Esophagus muscularis mucosa (tissue), 4 donors: ENCODE data around the gene JAK2. TPM values are rescaled to one million over a fixed set of nuclear protein-coding genes. Genes with fewer than 3 reads are reported as not detected.
"Not testable (repeated sequence)": the region's sequence is repeated elsewhere in the genome, so short reads cannot be mapped to it uniquely, and the experiment has no call there.

Experiments used
- DNase-seq: peaks from one replicate; pipeline ENCODE4 v3.0.0-alpha.2; 2017; ENCODE audit errors: extremely low spot score
- H3K27ac ChIP-seq, 4 donors: fragments of 200-600 bp; sonication (generic); replicated peaks in 1 of 4; 1 replicate in 3 of 4; 2 replicates in 1 of 4; pipeline ENCODE4 v1.5.1; 2016 to 2019; ENCODE audit warnings: mild to moderate bottlenecking in 1 of 4
- H3K27me3 ChIP-seq, 4 donors: fragments of 200-600 bp; sonication (generic); one replicate each; pipeline versions ENCODE4 v1.5.1 to v1.6.0; 2016 to 2019
- H3K36me3 ChIP-seq, 4 donors: fragments of 200-600 bp; sonication (generic); one replicate each; pipeline ENCODE4 v1.5.1; 2016 to 2019
- H3K4me1 ChIP-seq, 4 donors: fragments of 200-600 bp; sonication (generic); one replicate each; pipeline ENCODE4 v1.5.1; 2016 to 2019
- H3K4me3 ChIP-seq, 4 donors: fragments of 200-600 bp; sonication (generic); 1 replicate in 2 of 4; 2 replicates in 2 of 4; pipeline ENCODE4 v1.5.1; 2016 to 2019; ENCODE audit warnings: mild to moderate bottlenecking in 4 of 4, moderate library complexity in 1 of 4
- H3K9me3 ChIP-seq, 4 donors: fragments of 200-600 bp; sonication (generic); 1 replicate in 3 of 4; 2 replicates in 1 of 4; pipeline ENCODE4 v1.5.1; 2016 to 2019
- EP300 ChIP-seq: sonication (generic); formaldehyde crosslinking; IDR thresholded peaks from one replicate; pipeline ENCODE4 v1.6.1; 2017; ENCODE audit warnings: antibody characterized with exemption
- POLR2A ChIP-seq: fragments of 450-650 bp; IDR thresholded peaks from one replicate; pipeline ENCODE4 v1.6.1; 2017; ENCODE audit warnings: antibody characterized with exemption, moderate library complexity, mild to moderate bottlenecking, low read depth
- POLR2AphosphoS5 ChIP-seq, 2 donors: sonication (generic); formaldehyde crosslinking; IDR thresholded peaks; one replicate each; pipeline ENCODE4 v1.6.1; 2017; ENCODE audit warnings: antibody characterized with exemption in 2 of 2
- WGBS: methylation state at CpG from one replicate; pipeline ENCODE4 v1.1.5; 2018; 5-methylcytosine and 5-hydroxymethylcytosine counted together
- intact Hi-C: fragments of 100-400 bp; cut with DNase I; formaldehyde crosslinking; loops from one replicate; pipeline ENCODE4 v1.15.1; 2023
- total RNA-seq, 4 donors: library from RNA; depleted of rRNA; stranded (reverse); fragments of >200 nt; gene quantifications; one replicate each; pipeline versions ENCODE4 v1.1.0 to v1.2.1, GENCODE V29; 2016
- TF ChIP-seq, protein P1 (sequence below), 3 experiments: fragments of 200-600 bp in 2 of 3; fragments of 450-650 bp in 1 of 3; sonication (generic) in 2 of 3; IDR thresholded peaks; one replicate each; pipeline ENCODE4 v1.5.1; 2017 to 2019; ENCODE audit warnings: antibody characterized with exemption in 3 of 3, mild to moderate bottlenecking in 2 of 3, moderate library complexity in 1 of 3

JAK2 gene
- total RNA-seq, 4 donors from 2014 or later: 27.0 to 47.8 (median 35.1) TPM

DNA sequence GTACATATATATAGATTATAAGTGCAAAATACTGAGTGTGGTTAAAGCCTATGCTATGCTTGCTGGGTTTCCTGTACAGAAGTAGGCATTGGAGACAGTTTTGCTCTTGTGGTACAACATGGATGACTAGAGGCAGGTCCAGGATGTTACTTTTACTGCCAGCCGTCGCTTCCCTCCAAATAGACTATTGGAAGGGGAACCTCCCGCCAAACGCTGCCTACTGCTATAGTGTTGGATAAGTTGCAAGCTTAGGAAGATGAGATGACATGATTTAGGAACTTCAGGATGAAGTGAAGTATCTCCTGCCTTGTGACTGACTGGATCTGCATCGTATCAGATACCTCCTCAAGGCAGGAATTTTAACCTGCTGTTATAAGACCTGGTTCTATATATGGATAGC is 30.9 kb downstream of the JAK2 start:
- 85% methylated on average over 5 of the region's 5 CpGs for WGBS
- no peak for DNase-seq
- no peak for TF ChIP-seq POLR2A
- Histone ChIP-seq H3K9me3 (peaks cover 0 to 11% (median 2%) of the 10 kb centered on the region in 4 donors), H3K36me3 (no peaks in the 10 kb centered on the region), H3K4me3 (no peak overlapping the region), H3K27me3 (no peaks in the 10 kb centered on the region), H3K27ac (no peak overlapping the region), H3K4me1 (peaks cover 11 to 57% (median 46%) of the 10 kb centered on the region in 4 donors)
- intact Hi-C loops: no loop called here

DNA sequence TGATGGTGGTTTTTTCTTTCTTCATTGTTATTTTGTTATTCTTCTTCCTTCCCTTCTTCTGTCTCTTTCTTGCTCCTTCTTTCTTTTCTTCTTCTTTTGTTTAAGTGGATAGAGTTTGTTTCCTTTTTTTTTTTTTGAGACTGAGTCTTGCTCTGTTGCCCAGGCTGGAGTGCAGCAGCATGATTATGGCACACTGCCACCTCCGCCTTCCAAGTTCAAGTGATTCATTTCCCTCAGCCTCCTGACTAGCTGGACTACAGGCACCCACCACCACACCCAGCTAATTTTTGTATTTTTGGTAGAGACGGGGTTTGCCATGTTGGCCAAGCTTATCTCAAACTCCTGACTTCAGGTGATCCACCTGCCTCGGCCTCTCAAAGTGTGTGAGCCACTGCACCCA is 40.3 kb downstream of the JAK2 start:
- Histone ChIP-seq H3K4me3 (no peak overlapping the region), H3K27me3 (no peaks in the 10 kb centered on the region), H3K36me3 (peaks cover 11 to 63% (median 31%) of the 10 kb centered on the region in 4 donors), H3K4me1 (peaks cover 0 to under 1% (median 0%) of the 10 kb centered on the region in 4 donors), H3K9me3 (no peaks in the 10 kb centered on the region), H3K27ac (no peak overlapping the region)
- 91% methylated on average over 3 of the region's 3 CpGs for WGBS
- DNase-seq: no peak
- intact Hi-C loops: no loop called here
- TF ChIP-seq, protein P1, sequence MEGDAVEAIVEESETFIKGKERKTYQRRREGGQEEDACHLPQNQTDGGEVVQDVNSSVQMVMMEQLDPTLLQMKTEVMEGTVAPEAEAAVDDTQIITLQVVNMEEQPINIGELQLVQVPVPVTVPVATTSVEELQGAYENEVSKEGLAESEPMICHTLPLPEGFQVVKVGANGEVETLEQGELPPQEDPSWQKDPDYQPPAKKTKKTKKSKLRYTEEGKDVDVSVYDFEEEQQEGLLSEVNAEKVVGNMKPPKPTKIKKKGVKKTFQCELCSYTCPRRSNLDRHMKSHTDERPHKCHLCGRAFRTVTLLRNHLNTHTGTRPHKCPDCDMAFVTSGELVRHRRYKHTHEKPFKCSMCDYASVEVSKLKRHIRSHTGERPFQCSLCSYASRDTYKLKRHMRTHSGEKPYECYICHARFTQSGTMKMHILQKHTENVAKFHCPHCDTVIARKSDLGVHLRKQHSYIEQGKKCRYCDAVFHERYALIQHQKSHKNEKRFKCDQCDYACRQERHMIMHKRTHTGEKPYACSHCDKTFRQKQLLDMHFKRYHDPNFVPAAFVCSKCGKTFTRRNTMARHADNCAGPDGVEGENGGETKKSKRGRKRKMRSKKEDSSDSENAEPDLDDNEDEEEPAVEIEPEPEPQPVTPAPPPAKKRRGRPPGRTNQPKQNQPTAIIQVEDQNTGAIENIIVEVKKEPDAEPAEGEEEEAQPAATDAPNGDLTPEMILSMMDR (IDR thresholded peaks at IDR 0.05): no peak
- TF ChIP-seq POLR2A (no peak), POLR2AphosphoS5 (IDR thresholded peaks at IDR 0.05) (no peak), EP300 (no peak)

DNA sequence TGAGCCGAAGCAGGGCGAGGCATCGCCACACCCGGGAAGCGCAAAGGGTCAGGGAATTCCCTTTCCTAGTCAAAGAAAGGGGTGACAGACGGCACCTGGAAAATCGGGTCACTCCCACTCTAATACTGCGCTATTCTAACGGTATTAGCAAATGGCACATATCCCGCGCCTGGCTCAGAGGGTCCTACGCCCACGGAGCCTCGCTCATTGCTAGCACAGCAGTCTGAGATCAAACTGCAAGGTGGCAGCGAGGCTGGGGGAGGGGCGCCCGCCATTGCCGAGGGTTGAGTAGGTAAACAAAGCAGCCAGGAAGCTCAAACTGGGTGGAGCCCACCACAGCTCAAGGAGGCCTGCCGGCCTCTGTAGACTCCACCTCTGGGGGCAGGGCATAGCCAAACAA is 46.9 kb downstream of the JAK2 start:
- peaks cover 16 to 43% (median 26%) of the 10 kb centered on the region in 4 donors for H3K36me3 ChIP-seq
- WGBS: 93% methylated on average over 12 of the region's 19 CpGs
- H3K4me3 ChIP-seq, H3K27ac ChIP-seq, H3K9me3 ChIP-seq, H3K4me1 ChIP-seq, DNase-seq, intact Hi-C loops, H3K27me3 ChIP-seq: not testable (repeated sequence)

DNA sequence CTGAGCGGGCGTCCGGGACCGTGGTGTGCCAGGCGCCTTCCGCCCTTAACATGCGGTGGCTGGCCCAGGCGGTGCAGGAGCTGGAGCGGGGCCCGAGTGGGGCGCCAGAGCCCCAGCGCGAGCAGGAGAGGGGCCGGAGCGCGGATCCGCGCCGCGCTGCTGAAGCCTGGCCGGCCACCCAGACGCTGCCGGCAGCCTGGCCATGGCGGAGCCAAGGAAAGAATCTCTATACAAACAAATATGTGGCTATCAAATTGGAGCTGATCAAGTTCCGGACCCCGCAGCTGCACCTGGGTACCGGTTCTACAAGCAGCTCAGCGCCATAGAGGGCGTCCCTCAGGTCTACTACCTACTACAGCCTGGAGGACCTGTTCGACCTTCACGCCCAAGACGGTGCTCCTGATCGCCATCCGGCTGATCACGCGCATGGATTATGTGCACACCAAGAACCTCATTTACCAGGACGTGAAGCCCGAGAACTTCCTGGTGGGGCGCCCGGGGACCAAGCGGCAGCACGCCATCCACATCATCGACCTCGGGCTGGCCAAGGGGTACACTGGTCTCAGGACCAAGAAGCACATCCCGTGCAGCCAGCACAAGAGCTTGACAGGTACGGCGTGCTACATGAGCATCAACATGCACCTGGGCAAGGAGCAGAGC is 55.8 kb downstream of the JAK2 start:
- H3K4me3 ChIP-seq: no peak overlapping the region
- no peaks in the 10 kb centered on the region for H3K27me3 ChIP-seq
- WGBS: 97% methylated on average over 47 of the region's 47 CpGs
- no peak overlapping the region for H3K27ac ChIP-seq
- peaks cover 0 to 7% (median 0%) of the 10 kb centered on the region in 4 donors for H3K9me3 ChIP-seq
- no peak for TF ChIP-seq POLR2A
- no peak for TF ChIP-seq POLR2AphosphoS5 (IDR thresholded peaks at IDR 0.05)
- TF ChIP-seq, protein P1 (IDR thresholded peaks at IDR 0.05): no peak
- no peak for TF ChIP-seq EP300
- peaks cover 0 to 11% (median 8%) of the 10 kb centered on the region in 4 donors for H3K4me1 ChIP-seq
- intact Hi-C loops: no loop called here
- peaks cover 8 to 33% (median 21%) of the 10 kb centered on the region in 4 donors for H3K36me3 ChIP-seq
- DNase-seq: no peak

DNA sequence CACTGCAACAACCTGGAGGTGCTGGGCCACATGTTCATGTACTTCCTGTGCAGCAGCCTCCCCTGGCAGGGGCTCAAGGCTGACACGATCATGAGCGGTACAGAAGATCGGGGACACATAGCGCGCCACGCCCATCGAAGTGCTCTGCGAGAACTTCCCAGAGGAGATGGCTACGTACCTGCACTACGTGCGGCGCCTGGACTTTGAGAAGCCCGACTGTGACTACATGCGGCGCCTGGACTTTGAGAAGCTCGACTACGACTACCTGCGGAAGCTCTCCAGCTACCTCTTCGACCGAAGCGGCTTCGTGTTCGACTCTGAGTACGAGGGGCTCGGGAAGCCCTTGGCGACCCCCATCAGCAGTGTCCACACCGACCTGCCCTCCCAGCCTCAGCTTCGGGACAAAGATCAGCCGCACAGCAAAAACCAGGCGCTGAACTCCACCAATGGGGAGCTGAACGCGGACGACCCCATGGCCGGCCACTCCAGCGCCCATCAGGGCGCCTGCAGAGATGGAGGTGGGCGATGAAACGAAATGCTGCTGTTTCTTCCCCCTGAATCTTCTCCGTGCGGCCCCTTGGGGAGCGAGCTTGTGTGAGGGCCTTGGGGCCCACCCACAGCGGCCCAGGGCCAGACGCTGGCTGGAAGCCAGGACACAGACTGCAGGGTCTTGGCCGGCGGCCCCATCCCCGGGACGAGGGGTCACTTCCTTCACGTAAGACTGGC is 56.5 kb downstream of the JAK2 start:
- Histone ChIP-seq H3K9me3 (peaks cover 0 to 7% (median 0%) of the 10 kb centered on the region in 4 donors), H3K27me3 (no peaks in the 10 kb centered on the region), H3K4me3 (no peak overlapping the region), H3K36me3 (peaks cover 8 to 34% (median 21%) of the 10 kb centered on the region in 4 donors), H3K4me1 (peaks cover 0 to 11% (median 8%) of the 10 kb centered on the region in 4 donors), H3K27ac (no peak overlapping the region)
- DNase-seq: no peak
- TF ChIP-seq POLR2AphosphoS5 (IDR thresholded peaks at IDR 0.05) (no peak), POLR2A (no peak)
- TF ChIP-seq, protein P1 (IDR thresholded peaks at IDR 0.05): no peak
- intact Hi-C loops: no loop called here
- 98% methylated on average over 47 of the region's 48 CpGs for WGBS
